ENCODE data around the gene SLC45A3. TPM values are rescaled to one million over a fixed set of nuclear protein-coding genes. Genes with fewer than 3 reads are reported as not detected.

SLC45A3 gene
- total and polyA plus RNA-seq, 2 donors (not counting 1 experiment from before 2014, with no cell fraction given): 0.90 to 1.5 TPM

DNA sequence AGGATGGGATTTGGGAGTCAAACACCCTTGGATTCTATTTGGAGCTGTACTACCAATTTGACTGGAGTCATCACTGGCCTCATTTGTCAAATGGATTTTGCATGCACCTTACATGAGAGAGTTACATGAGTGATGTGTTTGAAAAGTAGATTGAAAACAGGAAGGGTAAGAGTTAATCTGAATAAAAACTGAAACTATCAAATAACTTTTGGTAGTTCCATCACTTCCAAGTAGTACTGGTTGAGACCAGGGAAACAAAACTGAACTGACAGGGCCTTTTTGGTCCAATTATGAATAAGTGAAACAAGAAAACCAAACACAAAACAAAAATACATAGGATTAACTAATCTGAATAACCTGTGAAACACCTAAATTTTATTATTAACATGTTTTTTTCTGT lies 39.5 kb upstream of the SLC45A3 start:
- no peak for DNase-seq (ENCODE audit: low read depth in 2 of 2)
- Histone ChIP-seq H3K4me1 (ENCODE audit: control insufficient read depth, extremely low read depth, insufficient read depth, low read length) (no peaks in the 10 kb centered on the region), H2AFZ (ENCODE audit: low read length) (no peak overlapping the region), H4K20me1 (ENCODE audit: control insufficient read depth, extremely low read depth, insufficient read depth, low read length) (no peaks in the 10 kb centered on the region), H3K4me3 (replicated peaks in 1 of 4; ENCODE audit: control extremely low read depth in 1 of 4, insufficient read depth in 1 of 4, low read depth in 3 of 4, low read length in 4 of 4) (no peak overlapping the region), H3K4me2 (ENCODE audit: extremely low read depth, insufficient read depth, low read length) (no peak overlapping the region), H3K27ac (ENCODE audit: insufficient read depth, low read length) (no peak overlapping the region), H3K36me3 (ENCODE audit: control insufficient read depth, insufficient read depth, low read length) (peaks cover 12% of the 10 kb centered on the region), H3K27me3 (ENCODE audit: control insufficient read depth, insufficient read depth, low read length) (no peaks in the 10 kb centered on the region), H3K79me2 (ENCODE audit: control insufficient read depth, insufficient read depth, low read length) (peaks cover 5% of the 10 kb centered on the region), H3K9me3 (ENCODE audit: control insufficient read depth, insufficient read depth, low read depth, low read length) (no peaks in the 10 kb centered on the region), H3K9ac (ENCODE audit: insufficient read depth, low read length) (no peak overlapping the region)
- no peak for TF ChIP-seq EZH2 (IDR thresholded peaks at IDR 0.05; ENCODE audit: low read length, missing control alignments)

DNA sequence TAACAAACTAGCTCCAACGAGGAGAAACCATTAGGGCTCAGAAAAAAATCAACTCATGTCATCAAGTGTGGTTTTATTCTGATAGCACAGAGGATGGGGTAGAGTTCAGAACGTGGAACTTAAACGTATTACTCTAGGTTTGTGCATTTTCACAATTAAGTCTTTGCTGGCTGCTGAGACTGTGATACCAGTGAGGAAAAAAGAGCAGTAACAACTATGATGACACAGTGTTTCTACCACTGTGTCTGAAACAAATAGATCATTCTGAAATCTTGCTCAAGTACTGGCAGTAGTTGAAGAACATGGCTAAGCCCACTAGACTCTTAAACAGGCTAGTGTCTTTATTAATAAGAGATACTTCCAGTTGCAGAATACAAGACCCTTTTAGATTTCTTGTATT lies 38.7 kb upstream of the SLC45A3 start:
- no peak overlapping the region for H2AFZ ChIP-seq (ENCODE audit: low read length)
- H3K36me3 ChIP-seq (ENCODE audit: control insufficient read depth, insufficient read depth, low read length): peaks cover 12% of the 10 kb centered on the region
- H3K4me3 ChIP-seq (replicated peaks in 1 of 4; ENCODE audit: control extremely low read depth in 1 of 4, insufficient read depth in 1 of 4, low read depth in 3 of 4, low read length in 4 of 4): no peak overlapping the region
- no peaks in the 10 kb centered on the region for H4K20me1 ChIP-seq (ENCODE audit: control insufficient read depth, extremely low read depth, insufficient read depth, low read length)
- H3K27ac ChIP-seq (ENCODE audit: insufficient read depth, low read length): no peak overlapping the region
- peaks cover 2% of the 10 kb centered on the region for H3K79me2 ChIP-seq (ENCODE audit: control insufficient read depth, insufficient read depth, low read length)
- no peaks in the 10 kb centered on the region for H3K9me3 ChIP-seq (ENCODE audit: control insufficient read depth, insufficient read depth, low read depth, low read length)
- no peak overlapping the region for H3K4me2 ChIP-seq (ENCODE audit: extremely low read depth, insufficient read depth, low read length)
- no peaks in the 10 kb centered on the region for H3K27me3 ChIP-seq (ENCODE audit: control insufficient read depth, insufficient read depth, low read length)
- DNase-seq (ENCODE audit: low read depth in 2 of 2): no peak
- no peak for TF ChIP-seq EZH2 (IDR thresholded peaks at IDR 0.05; ENCODE audit: low read length, missing control alignments)
- TF ChIP-seq, protein P1, sequence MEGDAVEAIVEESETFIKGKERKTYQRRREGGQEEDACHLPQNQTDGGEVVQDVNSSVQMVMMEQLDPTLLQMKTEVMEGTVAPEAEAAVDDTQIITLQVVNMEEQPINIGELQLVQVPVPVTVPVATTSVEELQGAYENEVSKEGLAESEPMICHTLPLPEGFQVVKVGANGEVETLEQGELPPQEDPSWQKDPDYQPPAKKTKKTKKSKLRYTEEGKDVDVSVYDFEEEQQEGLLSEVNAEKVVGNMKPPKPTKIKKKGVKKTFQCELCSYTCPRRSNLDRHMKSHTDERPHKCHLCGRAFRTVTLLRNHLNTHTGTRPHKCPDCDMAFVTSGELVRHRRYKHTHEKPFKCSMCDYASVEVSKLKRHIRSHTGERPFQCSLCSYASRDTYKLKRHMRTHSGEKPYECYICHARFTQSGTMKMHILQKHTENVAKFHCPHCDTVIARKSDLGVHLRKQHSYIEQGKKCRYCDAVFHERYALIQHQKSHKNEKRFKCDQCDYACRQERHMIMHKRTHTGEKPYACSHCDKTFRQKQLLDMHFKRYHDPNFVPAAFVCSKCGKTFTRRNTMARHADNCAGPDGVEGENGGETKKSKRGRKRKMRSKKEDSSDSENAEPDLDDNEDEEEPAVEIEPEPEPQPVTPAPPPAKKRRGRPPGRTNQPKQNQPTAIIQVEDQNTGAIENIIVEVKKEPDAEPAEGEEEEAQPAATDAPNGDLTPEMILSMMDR (conservative IDR thresholded peaks at IDR 0.05 in 1 of 2, IDR thresholded peaks at IDR 0.05 in 1 of 2; ENCODE audit: low read depth in 1 of 2, low read length in 2 of 2): no peak
- no peaks in the 10 kb centered on the region for H3K4me1 ChIP-seq (ENCODE audit: control insufficient read depth, extremely low read depth, insufficient read depth, low read length)
- no peak overlapping the region for H3K9ac ChIP-seq (ENCODE audit: insufficient read depth, low read length)

DNA sequence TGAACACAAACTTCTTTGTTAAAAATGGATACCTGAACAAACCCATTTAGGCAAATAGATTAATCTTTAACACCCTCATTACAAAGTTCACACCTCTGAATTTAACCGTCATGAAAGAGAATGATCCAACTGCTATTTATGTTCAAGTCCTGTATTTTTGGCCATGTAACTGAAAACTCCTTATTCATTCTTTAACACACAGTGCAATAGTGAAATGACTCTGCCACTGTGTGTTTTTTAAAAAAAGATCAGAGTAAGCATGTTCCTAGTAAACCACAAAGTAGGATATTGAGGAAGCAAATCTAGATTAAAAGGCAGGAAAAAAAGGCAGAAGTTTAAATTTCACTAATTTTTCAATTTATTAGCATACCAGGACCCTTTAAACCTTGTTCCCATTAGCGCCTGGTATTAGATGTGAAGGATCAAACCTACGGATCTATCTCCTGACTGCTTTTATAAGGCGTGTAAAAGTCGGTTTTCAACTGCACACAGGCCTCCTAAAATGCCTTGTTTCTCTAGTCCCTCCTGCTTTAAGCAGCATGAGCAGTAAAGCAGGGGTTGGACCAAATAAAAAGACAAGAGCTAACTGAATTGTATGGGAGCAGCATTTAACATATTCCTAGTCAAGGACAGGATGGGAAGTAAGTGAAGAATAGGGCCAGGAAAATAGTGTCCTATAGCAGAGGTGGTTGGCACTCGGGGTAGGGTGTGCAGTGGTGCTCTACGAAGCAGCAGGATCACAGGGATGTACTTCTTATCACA lies 36.2 kb upstream of the SLC45A3 start:
- Histone ChIP-seq H3K4me3 (replicated peaks in 1 of 4; ENCODE audit: control extremely low read depth in 1 of 4, insufficient read depth in 1 of 4, low read depth in 3 of 4, low read length in 4 of 4) (no peak overlapping the region), H4K20me1 (ENCODE audit: control insufficient read depth, extremely low read depth, insufficient read depth, low read length) (no peaks in the 10 kb centered on the region), H2AFZ (ENCODE audit: low read length) (no peak overlapping the region), H3K9me3 (ENCODE audit: control insufficient read depth, insufficient read depth, low read depth, low read length) (no peaks in the 10 kb centered on the region), H3K27ac (ENCODE audit: insufficient read depth, low read length) (no peak overlapping the region), H3K4me1 (ENCODE audit: control insufficient read depth, extremely low read depth, insufficient read depth, low read length) (no peaks in the 10 kb centered on the region), H3K27me3 (ENCODE audit: control insufficient read depth, insufficient read depth, low read length) (no peaks in the 10 kb centered on the region), H3K79me2 (ENCODE audit: control insufficient read depth, insufficient read depth, low read length) (peaks cover 2% of the 10 kb centered on the region), H3K9ac (ENCODE audit: insufficient read depth, low read length) (no peak overlapping the region), H3K36me3 (ENCODE audit: control insufficient read depth, insufficient read depth, low read length) (peaks cover 12% of the 10 kb centered on the region), H3K4me2 (ENCODE audit: extremely low read depth, insufficient read depth, low read length) (no peak overlapping the region)
- TF ChIP-seq, protein P1 (conservative IDR thresholded peaks at IDR 0.05 in 1 of 2, IDR thresholded peaks at IDR 0.05 in 1 of 2; ENCODE audit: low read depth in 1 of 2, low read length in 2 of 2): no peak
- no peak for TF ChIP-seq EZH2 (IDR thresholded peaks at IDR 0.05; ENCODE audit: low read length, missing control alignments)
- no peak for DNase-seq (ENCODE audit: low read depth in 2 of 2)

All from fibroblast of lung (primary cell).